Osteocyte (in vitro differentiated cells): Measurements from ENCODE around the gene SERPINI1. TPM values are rescaled to one million over a fixed set of nuclear protein-coding genes. Genes with fewer than 3 reads are reported as not detected.

Experiments used
- DNase-seq: peaks from one replicate; pipeline ENCODE4 v3.0.0; 2021; ENCODE audit warnings: mixed read lengths; ENCODE audit not compliant: unreplicated experiment; ENCODE audit errors: extremely low spot score
- H3K27ac Mint-ChIP-seq: one replicate; pipeline ENCODE4 v1.8.0; 2021; ENCODE audit warnings: mild to moderate bottlenecking, mixed read lengths; ENCODE audit not compliant: unreplicated experiment
- H3K27me3 Mint-ChIP-seq: one replicate; pipeline ENCODE4 v1.8.0; 2021; ENCODE audit warnings: mixed read lengths; ENCODE audit not compliant: unreplicated experiment
- H3K36me3 Mint-ChIP-seq: one replicate; pipeline ENCODE4 v1.8.0; 2021; ENCODE audit warnings: mixed read lengths; ENCODE audit not compliant: unreplicated experiment
- H3K4me1 Mint-ChIP-seq: one replicate; pipeline ENCODE4 v1.8.0; 2021; ENCODE audit warnings: mixed read lengths; ENCODE audit not compliant: unreplicated experiment
- H3K4me3 Mint-ChIP-seq: one replicate; pipeline ENCODE4 v1.8.0; 2021; ENCODE audit warnings: mild to moderate bottlenecking, moderate library complexity, mixed read lengths; ENCODE audit not compliant: unreplicated experiment
- H3K9me3 Mint-ChIP-seq: one replicate; pipeline ENCODE4 v1.8.0; 2021; ENCODE audit warnings: mixed read lengths; ENCODE audit not compliant: unreplicated experiment
- CTCF ChIP-seq: fragments of 200-600 bp; sonication (generic); IDR thresholded peaks from 2 replicates; pipeline ENCODE4 v1.5.0; 2021; ENCODE audit warnings: antibody characterized with exemption, mild to moderate bottlenecking, moderate library complexity
- total RNA-seq: library from RNA; stranded (reverse); gene quantifications from 2 replicates; pipeline ENCODE4 v1.2.1, GENCODE V29; 2021

SERPINI1 gene
- total RNA-seq, 1 donor from 2014 or later = 0.35 TPM

GRCh38 chr3:167762296-167762695 lies 26.8 kb downstream of the SERPINI1 start:
- Mint-ChIP-seq H3K9me3 (no peaks in the 10 kb centered on the region), H3K4me3 (no peak overlapping the region), H3K4me1 (no peaks in the 10 kb centered on the region), H3K27ac (no peak overlapping the region), H3K36me3 (no peaks in the 10 kb centered on the region), H3K27me3 (peaks cover 8% of the 10 kb centered on the region)
- TF ChIP-seq CTCF = no peak
- no peak for DNase-seq

GRCh38 chr3:167772992-167773391 lies 37.5 kb downstream of the SERPINI1 start:
- Mint-ChIP-seq H3K36me3 (no peaks in the 10 kb centered on the region), H3K27me3 (peaks cover 7% of the 10 kb centered on the region), H3K4me1 (no peaks in the 10 kb centered on the region), H3K9me3 (no peaks in the 10 kb centered on the region), H3K4me3 (no peak overlapping the region), H3K27ac (no peak overlapping the region)
- no peak for DNase-seq
- no peak for TF ChIP-seq CTCF

GRCh38 chr3:167773584-167773983 lies 38.1 kb downstream of the SERPINI1 start:
- peaks cover 9% of the 10 kb centered on the region for H3K27me3 Mint-ChIP-seq
- H3K27ac Mint-ChIP-seq = no peak overlapping the region
- no peaks in the 10 kb centered on the region for H3K36me3 Mint-ChIP-seq
- H3K4me3 Mint-ChIP-seq = no peak overlapping the region
- no peak for TF ChIP-seq CTCF
- no peak for DNase-seq
- H3K9me3 Mint-ChIP-seq = no peaks in the 10 kb centered on the region
- no peaks in the 10 kb centered on the region for H3K4me1 Mint-ChIP-seq

- H3K9me3 Mint-ChIP-seq = no peaks in the 10 kb centered on the region
- H3K27ac Mint-ChIP-seq = no peak overlapping the region
- no peaks in the 10 kb centered on the region for H3K4me1 Mint-ChIP-seq
- no peak for TF ChIP-seq CTCF
- no peak for DNase-seq
- no peaks in the 10 kb centered on the region for H3K36me3 Mint-ChIP-seq
- H3K27me3 Mint-ChIP-seq = peaks cover 5% of the 10 kb centered on the region
- no peak overlapping the region for H3K4me3 Mint-ChIP-seq
These were observed 40.7 kb downstream of the SERPINI1 start for GRCh38 chr3:167776066-167776685.

DNA sequence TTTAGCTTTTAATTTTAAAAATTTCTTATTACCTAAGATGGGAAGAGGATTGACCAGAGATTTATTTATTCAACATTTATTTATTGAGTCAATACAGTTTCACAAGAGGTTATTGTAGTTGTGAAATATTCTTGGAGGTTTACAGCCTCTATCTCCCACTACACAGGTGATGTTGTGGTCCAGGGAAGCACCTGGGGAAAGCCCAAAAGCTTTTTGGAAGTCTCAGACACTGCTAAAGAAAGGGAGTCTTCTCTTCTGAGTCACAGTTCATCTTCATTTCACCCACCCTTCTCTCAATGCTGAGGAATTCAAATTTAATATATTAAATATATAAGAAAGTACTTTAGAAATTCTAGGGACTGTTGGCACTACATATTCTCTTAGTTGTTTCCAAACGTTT lies 41.8 kb downstream of the SERPINI1 start:
- no peak overlapping the region for H3K4me3 Mint-ChIP-seq
- no peak for TF ChIP-seq CTCF
- DNase-seq = no peak
- H3K4me1 Mint-ChIP-seq = no peaks in the 10 kb centered on the region
- H3K9me3 Mint-ChIP-seq = no peaks in the 10 kb centered on the region
- H3K27me3 Mint-ChIP-seq = peaks cover 4% of the 10 kb centered on the region
- H3K27ac Mint-ChIP-seq = no peak overlapping the region
- no peaks in the 10 kb centered on the region for H3K36me3 Mint-ChIP-seq
